Aorta (tissue), 5 donors: ENCODE measurements around the gene TCTA. TPM values are rescaled to one million over a fixed set of nuclear protein-coding genes. Genes with fewer than 3 reads are reported as not detected.
A peak's percentile ranks its signal among the peaks of the same experiment; 100 is the strongest.

Experiments
- ATAC-seq: fragments of 200-7000 bp; cut with Tn5 transposase; one replicate; pipeline ENCODE4 v1.9.1; 2022; ENCODE audit warnings: moderate library complexity; ENCODE audit not compliant: low FRiP score
- DNase-seq, 2 donors: peaks; one replicate each; pipeline ENCODE4 v3.0.0-alpha.2; 2020
- H3K27ac ChIP-seq, 2 donors: one replicate each; pipeline ENCODE4 v1.5.1; 2013; ENCODE audit warnings: low read length in 2 of 2, mild to moderate bottlenecking in 2 of 2, moderate library complexity in 2 of 2, control low read depth in 1 of 2, inconsistent platforms in 1 of 2, low read depth in 1 of 2
- H3K27me3 ChIP-seq, 2 donors: one replicate each; pipeline ENCODE4 v1.6.1; 2013; ENCODE audit warnings: control low read depth in 1 of 2, low read length in 1 of 2, mild to moderate bottlenecking in 1 of 2, moderate library complexity in 1 of 2; ENCODE audit not compliant: insufficient read depth in 2 of 2, control insufficient read depth in 1 of 2
- H3K36me3 ChIP-seq, 2 donors: one replicate each; pipeline ENCODE4 v1.6.1; 2013; ENCODE audit warnings: control low read depth in 1 of 2, low read length in 1 of 2, mild to moderate bottlenecking in 1 of 2; ENCODE audit not compliant: insufficient read depth in 2 of 2, control insufficient read depth in 1 of 2
- H3K4me1 ChIP-seq, 2 donors: one replicate each; pipeline ENCODE4 v1.6.1; 2013; ENCODE audit warnings: low read length in 2 of 2, control low read depth in 1 of 2, mild to moderate bottlenecking in 1 of 2, moderate library complexity in 1 of 2; ENCODE audit not compliant: insufficient read depth in 2 of 2, control insufficient read depth in 1 of 2
- H3K4me3 ChIP-seq, 2 donors: one replicate each; pipeline ENCODE4 v1.5.1; 2013; ENCODE audit warnings: low read length in 2 of 2, control low read depth in 1 of 2, mild to moderate bottlenecking in 1 of 2
- H3K9me3 ChIP-seq: one replicate; pipeline ENCODE4 v1.6.1; 2013; ENCODE audit warnings: mild to moderate bottlenecking, low read length; ENCODE audit not compliant: control insufficient read depth
- WGBS, 2 donors: extraction: QIAGEN DNeasy Blood & Tissue Kit; methylation state at CpG; one replicate each; pipeline ENCODE4 v1.1.7; 2013; 5-methylcytosine and 5-hydroxymethylcytosine counted together
- intact Hi-C, 2 donors: fragments of 100-400 bp; cut with DNase I; formaldehyde crosslinking; loops; one replicate each; pipeline versions ENCODE4 v1.14.2 to v1.15.0; 2022
- polyA plus RNA-seq, 2 donors: library from polyadenylated mRNA; stranded (reverse); fragments of 200-250 nt; gene quantifications; one replicate each; pipeline ENCODE4 v1.2.3, GENCODE V29; 2013
- total RNA-seq, 2 donors: library from RNA; stranded (reverse); fragmentation: NEBNext Ultra II Directional; extraction: Animal tissue kit (Norgen Biotek cat#: 25700); gene quantifications; one replicate each; pipeline ENCODE4 v1.2.1, GENCODE V29; 2021
- donor health status: healthy with polysubstance abuse.
- donor health status: Bipolar disorder and iron deficiency.
- donor health status: DM: no; HTN: no; CAD: no.
- donor health status: DM: no; HTN: no; CAD: no.
- donor health status: DM: yes; HTN: yes; CAD: no.

The TCTA gene
- total and polyA plus RNA-seq, 4 donors = 23.8 to 27.3 (median 26.0) TPM

GRCh38 chr3:49461443-49462171 lies 49.4 kb downstream of the TCTA start:
- Histone ChIP-seq H3K27me3 (no peaks in the 10 kb centered on the region), H3K4me3 (no peak overlapping the region), H3K9me3 (no peaks in the 10 kb centered on the region), H3K4me1 (no peaks in the 10 kb centered on the region), H3K27ac (no peak overlapping the region), H3K36me3 (no peaks in the 10 kb centered on the region)
- 38 to 53% methylated on average over 1 of the region's 1 CpG for WGBS, 2 donors
- ATAC-seq = no peak
- DNase-seq = no peak
- intact Hi-C loops = no loop called here

- no peak overlapping the region for H3K4me3 ChIP-seq
- no peak for DNase-seq
- intact Hi-C loops = no loop called here
- no peak overlapping the region for H3K27ac ChIP-seq
- no peak for ATAC-seq
- WGBS, 2 donors = 77 to 86% methylated on average over 3 of the region's 3 CpGs
- H3K4me1 ChIP-seq = no peaks in the 10 kb centered on the region
- no peaks in the 10 kb centered on the region for H3K27me3 ChIP-seq
- H3K36me3 ChIP-seq = no peaks in the 10 kb centered on the region
- H3K9me3 ChIP-seq = no peaks in the 10 kb centered on the region
These were observed 50.0 kb downstream of the TCTA start for GRCh38 chr3:49462222-49462621.

- Histone ChIP-seq H3K9me3 (no peaks in the 10 kb centered on the region), H3K27me3 (no peaks in the 10 kb centered on the region), H3K27ac (peak overlapping the region in 1 of 2 donors; percentile 7), H3K4me3 (no peak overlapping the region), H3K4me1 (no peaks in the 10 kb centered on the region), H3K36me3 (no peaks in the 10 kb centered on the region)
- no peak for ATAC-seq
- no peak for DNase-seq
- intact Hi-C loops = loop anchor here in 1 of 2 donors (5.0 kb wide), 1 partner anchor 37 kb away; no protein-coding TSS in a partner anchor
- 90 to 93% methylated on average over 18 of the region's 18 CpGs for WGBS, 2 donors
These were observed 53.2 kb downstream of the TCTA start for GRCh38 chr3:49465270-49466034.

Other genes with a start within 250 kb of the TCTA start
- gene CCDC71, start 246.1 kb upstream of the TCTA start, total RNA-seq = 10 to 100 TPM; 13.2 to 16.6 TPM
- gene CCDC71, start 246.1 kb upstream of the TCTA start, polyA plus RNA-seq = 10 to 100 TPM in 1 of 2 donors, 1 to 10 TPM in 1; 1.8 to 11.8 TPM
- 10 to 100 TPM; 27.0 to 40.2 TPM for gene KLHDC8B, start 240.8 kb upstream of the TCTA start, total RNA-seq
- 10 to 100 TPM; 16.0 to 31.3 TPM for gene KLHDC8B, start 240.8 kb upstream of the TCTA start, polyA plus RNA-seq
- 1 to 10 TPM; 4.3 to 5.9 TPM for gene C3orf62, start 135.2 kb upstream of the TCTA start, total RNA-seq
- 1 to 10 TPM; 3.8 to 8.0 TPM for gene C3orf62, start 135.2 kb upstream of the TCTA start, polyA plus RNA-seq
- gene USP4, start 72.4 kb upstream of the TCTA start, total RNA-seq = 10 to 100 TPM; 65.0 to 81.5 TPM
- 10 to 100 TPM; 18.3 to 60.5 TPM for gene USP4, start 72.4 kb upstream of the TCTA start, polyA plus RNA-seq
- 100 to 1,000 TPM; 174 to 209 TPM for gene GPX1, start 54.1 kb upstream of the TCTA start, total RNA-seq
- 100 to 1,000 TPM; 316 to 484 TPM for gene GPX1, start 54.1 kb upstream of the TCTA start, polyA plus RNA-seq
- 100 to 1,000 TPM; 465 to 552 TPM for gene RHOA, start 447 bp upstream of the TCTA start, total RNA-seq
- 100 to 1,000 TPM; 367 to 580 TPM for gene RHOA, start 447 bp upstream of the TCTA start, polyA plus RNA-seq
- 10 to 100 TPM in 1 of 2 donors, 1 to 10 TPM in 1; 3.6 to 11.3 TPM for gene AMT, start 10.1 kb downstream of the TCTA start, total RNA-seq
- 10 to 100 TPM; 12.6 to 70.8 TPM for gene AMT, start 10.1 kb downstream of the TCTA start, polyA plus RNA-seq
- gene NICN1, start 16.9 kb downstream of the TCTA start, total RNA-seq = 10 to 100 TPM; 10.7 to 25.6 TPM
- gene NICN1, start 16.9 kb downstream of the TCTA start, polyA plus RNA-seq = 10 to 100 TPM in 1 of 2 donors, 1 to 10 TPM in 1; 5.5 to 23.4 TPM
- 10 to 100 TPM; 70.3 to 87.4 TPM for gene DAG1, start 57.8 kb downstream of the TCTA start, total RNA-seq
- gene DAG1, start 57.8 kb downstream of the TCTA start, polyA plus RNA-seq = 10 to 100 TPM; 15.3 to 25.3 TPM
- under 1 TPM; 0.42 to 0.75 TPM for gene BSN, start 142.1 kb downstream of the TCTA start, total RNA-seq
- gene BSN, start 142.1 kb downstream of the TCTA start, polyA plus RNA-seq = under 1 TPM in 1 of 2 donors, not detected in 1; 0.08 TPM